ENCODE results near the gene KLB.

- TF ChIP-seq ZNF274 (IDR thresholded peaks at IDR 0.05; ENCODE audit: low read depth, low read length), result no peak
- no peak for TF ChIP-seq SUZ12 (IDR thresholded peaks at IDR 0.05; ENCODE audit: extremely low read depth, insufficient read depth, insufficient read length)
- TF ChIP-seq YY1 (IDR thresholded peaks at IDR 0.05; ENCODE audit: insufficient read depth, insufficient read length), result no peak
These were observed 65.7 kb downstream of the KLB start for GRCh38 chr4:39472396-39472795.
